ENCODE data around the gene C11orf98. TPM values are rescaled to one million over a fixed set of nuclear protein-coding genes. Genes with fewer than 3 reads are reported as not detected.

The C11orf98 gene
- total and polyA plus RNA-seq, 2 of the 13 experiments (the other 11 are each of a cell fraction or from before 2014, with no cell fraction given): 30.4 to 91.8 TPM

GRCh38 chr11:62705880-62706849, 41.2 kb upstream of the C11orf98 start (continued):
- TF ChIP-seq ZHX2 (IDR thresholded peaks at IDR 0.05; ENCODE audit: low read depth) (no peak), ZHX2 (CRISPR knock-in tag; IDR thresholded peaks at IDR 0.05; ENCODE audit: borderline replicate concordance) (no peak), ZNF530 (CRISPR knock-in tag; IDR thresholded peaks at IDR 0.05; ENCODE audit: low read depth) (no peak), ZBTB4 (CRISPR knock-in tag; IDR thresholded peaks at IDR 0.05; ENCODE audit: borderline replicate concordance) (peak; percentile 31; the same call in 1 of the 2 replicates), SMYD3 (CRISPR knock-in tag; IDR thresholded peaks at IDR 0.05) (no peak), NR0B2 (CRISPR knock-in tag; IDR thresholded peaks at IDR 0.05) (no peak), ZFP62 (CRISPR knock-in tag; IDR thresholded peaks at IDR 0.05) (no peak), ZNF839 (CRISPR knock-in tag; IDR thresholded peaks at IDR 0.05; ENCODE audit: borderline replicate concordance) (no peak), GFI1 (CRISPR knock-in tag; IDR thresholded peaks at IDR 0.05; ENCODE audit: borderline replicate concordance) (no peak), ZKSCAN8 (CRISPR knock-in tag; IDR thresholded peaks at IDR 0.05; ENCODE audit: borderline replicate concordance) (peak; percentile 33; the same call in 1 of the 2 replicates), JUN (CRISPR knock-in tag; IDR thresholded peaks at IDR 0.05) (no peak), MTF1 (CRISPR knock-in tag; IDR thresholded peaks at IDR 0.05) (no peak), KDM5A (IDR thresholded peaks at IDR 0.05; ENCODE audit: borderline replicate concordance, low read length) (no peak; the same call in 1 of the 2 replicates), DNMT1 (CRISPR knock-in tag; IDR thresholded peaks at IDR 0.05) (no peak), ZNF543 (CRISPR knock-in tag; IDR thresholded peaks at IDR 0.05) (no peak), ZNF790 (CRISPR knock-in tag; IDR thresholded peaks at IDR 0.05; ENCODE audit: borderline replicate concordance) (no peak)

All from HepG2 (cell line).